Stimulated activated CD4-positive, alpha-beta T cell treated with anti-CD3 and anti-CD28 coated beads, Interleukin-2, amount 100 ng/mL, for 48 hours (primary cell): Measurements from ENCODE around the gene FRMD4A.

Experiments
- DNase-seq, 2 donors: peaks; one replicate each; pipeline ENCODE4 v3.0.0-alpha.2; 2020

Gene FRMD4A

GRCh38 chr10:14336736-14337135, 6.0 kb upstream of the FRMD4A start:
- DNase-seq, result no peak

DNA sequence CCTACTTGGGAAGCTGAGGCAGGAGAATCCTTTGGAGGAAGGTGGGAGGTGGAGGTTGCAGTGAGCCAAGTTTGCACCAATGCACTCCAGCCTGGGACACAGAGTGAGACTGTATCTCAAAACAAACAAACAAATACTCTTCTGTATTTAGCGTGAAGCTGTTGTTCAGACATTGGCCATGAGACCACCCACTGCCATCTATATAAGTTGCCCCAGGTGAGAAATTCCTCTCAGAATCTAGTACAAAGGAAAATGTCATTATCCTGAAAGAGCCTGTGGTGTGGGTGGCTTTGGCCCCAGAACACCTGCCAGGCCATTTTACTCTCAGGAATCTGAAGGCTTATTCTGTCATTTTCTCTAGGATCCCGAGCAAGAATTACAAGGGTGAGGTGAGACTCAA, 4.0 kb upstream of the FRMD4A start:
- DNase-seq, result no peak

DNA sequence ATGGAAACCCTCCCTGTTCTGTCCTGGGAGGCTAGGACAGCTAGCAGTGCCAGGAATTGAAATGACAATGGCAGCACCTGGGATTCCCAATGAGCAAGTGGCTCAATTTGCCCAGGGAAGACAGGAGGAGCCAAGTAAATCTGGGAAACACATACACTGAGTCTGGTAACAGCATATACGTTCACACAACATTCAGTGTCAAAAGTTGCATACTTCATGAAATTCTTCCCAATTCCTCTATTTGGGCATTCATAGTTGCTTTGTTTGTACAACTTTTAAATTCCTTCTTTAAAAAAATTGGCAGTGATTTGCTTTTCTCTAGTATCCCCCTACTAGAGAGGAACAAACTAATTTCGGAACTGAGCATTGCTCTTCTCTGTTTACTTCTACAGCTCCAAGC, 2.9 kb upstream of the FRMD4A start:
- no peak for DNase-seq

GRCh38 chr10:14332903-14333302, 2.2 kb upstream of the FRMD4A start:
- DNase-seq, result no peak

DNA sequence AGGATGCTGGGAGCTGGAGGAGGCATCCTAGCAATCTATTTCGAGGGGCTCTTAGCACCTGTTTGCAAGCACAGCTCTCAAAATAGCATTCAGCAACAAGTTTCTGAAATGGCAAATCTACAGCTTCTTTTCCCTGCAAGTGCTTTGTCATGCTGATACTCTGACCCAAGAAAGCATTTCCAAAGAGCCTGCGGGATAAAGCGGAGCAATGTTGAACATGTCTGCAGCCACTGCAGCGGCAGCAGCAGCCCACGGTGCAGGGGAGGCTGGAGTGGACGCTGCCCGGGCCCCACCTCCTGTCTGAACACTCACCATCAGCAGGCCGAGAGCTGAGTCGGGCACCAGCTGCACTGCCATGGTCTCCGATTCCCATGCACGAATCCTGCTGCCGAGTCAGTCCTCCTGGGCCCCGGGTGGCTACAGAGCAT, 964 bp downstream of the FRMD4A start:
- no peak for DNase-seq

DNA sequence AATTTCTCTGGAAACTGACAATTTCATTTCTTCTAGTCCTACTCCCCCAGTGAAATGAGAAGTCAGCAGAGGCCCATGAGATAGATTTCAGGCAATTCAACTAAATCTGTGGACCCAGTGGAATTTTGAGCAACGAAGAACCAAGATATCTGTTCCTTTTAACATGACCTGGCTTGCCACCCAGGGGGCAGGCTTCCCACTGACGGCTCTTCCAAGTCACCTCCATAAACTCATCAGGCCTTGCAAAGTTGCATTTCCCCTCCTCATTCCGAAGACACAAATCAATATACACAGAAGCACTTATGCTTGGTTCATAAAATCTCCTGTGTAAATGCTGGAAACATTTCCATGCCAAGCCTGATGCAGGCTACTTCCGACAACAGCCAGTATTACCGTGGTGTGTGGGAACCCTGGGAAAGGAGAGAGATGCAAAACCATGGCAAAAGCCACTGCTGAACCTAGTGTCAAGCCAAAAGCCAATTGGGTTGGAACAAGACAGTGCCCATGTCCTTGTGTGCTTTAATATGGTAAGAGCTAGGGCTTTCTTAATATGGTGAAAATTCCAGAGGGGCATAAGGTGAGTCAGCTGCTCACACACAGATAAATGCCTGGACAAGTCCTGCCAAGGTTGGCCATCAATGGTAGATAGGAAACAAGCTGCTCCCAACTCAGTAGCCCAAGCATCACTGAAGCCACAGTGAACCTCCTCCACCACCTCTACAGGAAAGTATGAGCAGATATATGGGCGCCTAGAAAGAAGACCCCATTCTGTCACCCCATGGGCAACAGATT, 1.6 kb downstream of the FRMD4A start:
- no peak for DNase-seq

GRCh38 chr10:14327527-14327926, 3.2 kb downstream of the FRMD4A start:
- DNase-seq, result no peak

- no peak for DNase-seq
Observed at GRCh38 chr10:14326581-14326980, 4.1 kb downstream of the FRMD4A start.

GRCh38 chr10:14325325-14325955, 5.3 kb downstream of the FRMD4A start:
- DNase-seq, result peak; percentile 54 to 58

DNA sequence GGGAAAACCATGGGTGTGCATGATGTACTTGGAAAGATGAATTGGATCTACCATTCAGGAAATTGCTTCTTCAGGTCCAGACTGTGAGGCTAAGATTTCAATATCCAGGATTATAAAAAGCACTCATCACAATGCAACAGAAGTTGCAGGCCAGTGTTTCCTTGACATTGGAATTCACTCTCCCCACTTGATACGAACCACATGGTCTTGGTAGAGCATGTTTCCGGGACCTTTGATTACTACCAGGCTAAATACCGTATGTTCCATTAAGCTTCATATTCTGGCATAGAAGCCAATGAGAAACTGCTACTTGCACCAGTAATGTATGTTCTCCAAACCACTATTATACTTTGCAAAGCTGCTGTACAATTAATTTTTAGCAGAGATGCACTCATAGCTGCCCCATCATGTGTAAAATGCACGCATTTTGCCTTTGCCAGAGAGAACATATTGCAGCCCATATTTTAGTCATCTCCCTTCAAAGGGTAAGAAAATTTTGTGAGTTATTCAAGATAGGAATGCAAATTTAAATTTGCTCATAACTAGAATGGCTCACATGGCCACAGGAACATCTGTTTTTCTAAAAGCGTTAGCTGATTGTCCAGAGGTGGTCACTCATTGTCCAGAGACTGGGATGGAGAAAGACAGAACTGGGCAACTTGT, 8.1 kb downstream of the FRMD4A start:
- DNase-seq, result no peak

- no peak for DNase-seq
Observed at GRCh38 chr10:14318007-14318406, 12.7 kb downstream of the FRMD4A start.

GRCh38 chr10:14312014-14312413, 18.7 kb downstream of the FRMD4A start:
- DNase-seq, result no peak

- no peak for DNase-seq
Observed at GRCh38 chr10:14311206-14311957, 19.3 kb downstream of the FRMD4A start.

- DNase-seq, result no peak
Observed at GRCh38 chr10:14309593-14309992, 21.1 kb downstream of the FRMD4A start.

DNA sequence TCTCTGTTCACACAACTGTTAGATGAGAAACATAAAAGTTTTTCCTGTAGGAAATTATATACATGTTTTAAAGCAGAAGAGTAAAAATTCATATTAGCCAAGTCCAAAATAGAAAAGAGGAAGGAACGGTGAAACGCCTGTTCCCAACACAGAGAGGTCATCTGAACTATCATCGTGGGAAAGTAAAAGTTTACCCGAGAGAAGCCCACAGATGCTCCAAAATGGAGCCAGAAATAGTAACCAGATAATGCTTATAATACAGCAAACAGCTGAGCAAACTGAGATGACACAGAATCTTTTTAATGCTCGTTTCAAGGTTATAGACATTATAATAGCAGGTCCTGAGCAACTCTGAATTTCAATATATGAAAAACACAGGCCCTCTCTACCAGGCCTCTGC, 24.5 kb downstream of the FRMD4A start:
- DNase-seq, result no peak

DNA sequence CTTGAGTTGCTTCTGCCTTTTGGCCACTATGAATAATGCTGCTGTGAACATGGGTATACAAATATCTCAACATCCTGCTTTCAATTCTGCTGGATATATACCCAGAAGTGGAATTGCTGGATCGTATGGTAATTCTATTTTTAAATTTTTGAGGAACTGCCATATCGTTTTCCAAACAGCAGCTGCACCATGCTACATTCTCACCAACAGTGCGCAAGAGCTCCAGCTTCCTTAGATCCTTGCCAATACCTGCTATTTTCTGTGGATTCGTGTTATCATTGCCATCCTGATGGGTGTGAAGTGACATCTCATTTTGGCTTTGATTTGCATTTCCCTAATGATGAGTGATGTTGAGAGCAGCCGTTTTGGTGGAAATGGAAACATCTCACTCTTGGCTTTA, 26.7 kb downstream of the FRMD4A start:
- no peak for DNase-seq

GRCh38 chr10:14302035-14302434, 28.7 kb downstream of the FRMD4A start:
- DNase-seq, result no peak

- no peak for DNase-seq
Observed at GRCh38 chr10:14299556-14299955, 31.2 kb downstream of the FRMD4A start.

GRCh38 chr10:14296065-14296709, 34.5 kb downstream of the FRMD4A start:
- no peak for DNase-seq

DNA sequence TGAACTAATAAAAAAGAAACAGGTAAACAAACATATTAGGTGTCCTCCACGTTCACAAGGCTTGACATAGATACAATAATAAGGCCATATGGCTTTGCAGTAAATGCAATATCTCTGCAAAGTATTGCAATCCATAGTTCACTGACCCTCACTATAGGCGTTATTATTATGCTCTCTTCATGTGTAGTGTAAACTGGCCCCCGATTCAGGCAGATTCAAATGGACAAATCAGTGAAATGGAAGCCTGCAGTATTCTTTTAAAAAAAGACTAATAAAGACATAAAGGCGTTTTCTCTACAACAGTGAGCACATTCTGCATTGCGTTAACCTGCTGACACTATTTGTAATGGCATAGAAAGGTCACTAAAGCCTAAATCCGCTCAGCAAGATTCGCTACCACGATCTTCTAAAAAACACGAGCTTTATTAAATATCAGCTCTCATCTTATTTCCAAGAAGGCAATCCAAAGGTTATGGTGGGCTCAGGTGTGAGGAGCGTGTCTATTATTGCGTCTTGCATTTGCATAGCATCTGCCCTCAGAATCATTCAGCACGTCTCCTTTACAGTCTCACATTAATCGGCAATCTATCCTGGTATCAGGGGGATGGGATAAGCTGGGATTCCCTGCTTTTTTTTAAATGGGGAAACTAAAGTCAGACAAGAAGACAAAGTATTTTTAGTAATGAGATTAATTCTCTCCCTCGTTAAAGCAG, 36.2 kb downstream of the FRMD4A start:
- DNase-seq, result no peak

DNA sequence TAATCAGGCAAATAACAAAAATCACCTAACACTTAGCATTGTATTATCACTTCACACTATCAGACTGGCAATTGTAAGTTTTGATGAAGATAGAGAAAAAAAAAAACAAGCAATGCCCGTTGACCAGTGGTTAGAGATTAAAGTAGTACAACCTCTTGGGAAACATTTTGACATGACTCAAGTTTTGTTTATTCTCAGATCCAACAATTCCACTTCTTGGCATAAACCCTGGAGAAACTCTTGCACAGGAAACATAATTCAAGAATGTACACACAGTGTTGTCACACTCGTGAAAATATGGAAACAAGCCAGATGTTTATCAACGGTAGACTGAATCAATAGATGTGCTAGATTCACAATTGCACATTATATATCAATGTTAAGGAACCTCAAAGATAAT, 37.2 kb downstream of the FRMD4A start:
- no peak for DNase-seq

DNA sequence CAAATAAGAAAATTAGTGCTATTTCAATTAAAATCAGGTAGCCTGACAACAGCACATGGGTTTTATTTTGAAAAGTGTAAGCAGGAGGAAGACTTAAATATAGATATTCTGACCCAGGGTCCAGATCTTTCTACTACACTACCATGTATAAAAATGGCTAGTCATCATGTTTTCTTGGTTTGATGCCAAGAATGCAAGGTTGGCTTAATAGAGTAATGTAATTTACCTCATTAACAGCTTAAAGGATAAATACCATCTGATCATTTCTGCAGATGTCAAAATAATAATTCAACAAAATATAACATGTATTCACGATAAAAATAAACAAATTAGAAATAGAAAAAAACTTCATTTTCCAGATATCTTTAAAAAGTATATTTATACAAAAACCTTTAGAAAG, 39.4 kb downstream of the FRMD4A start:
- no peak for DNase-seq
